RPMI7951 (cell line): ENCODE data around the gene SHISA3. TPM values are rescaled to one million over a fixed set of nuclear protein-coding genes. Genes with fewer than 3 reads are reported as not detected.

Experiments
- DNase-seq: peaks from one replicate; pipeline ENCODE4 v3.0.0-alpha.2; 2012; ENCODE audit warnings: low read depth
- total RNA-seq: library from RNA; depleted of rRNA; stranded (reverse); fragments of >200 nt; shearing (Covaris generic); gene quantifications from 2 replicates; pipeline ENCODE4 v1.2.3, GENCODE V29; 2014; rRNA removed

SHISA3 gene
- total RNA-seq, 1 experiment from 2014 or later = not detected

DNA sequence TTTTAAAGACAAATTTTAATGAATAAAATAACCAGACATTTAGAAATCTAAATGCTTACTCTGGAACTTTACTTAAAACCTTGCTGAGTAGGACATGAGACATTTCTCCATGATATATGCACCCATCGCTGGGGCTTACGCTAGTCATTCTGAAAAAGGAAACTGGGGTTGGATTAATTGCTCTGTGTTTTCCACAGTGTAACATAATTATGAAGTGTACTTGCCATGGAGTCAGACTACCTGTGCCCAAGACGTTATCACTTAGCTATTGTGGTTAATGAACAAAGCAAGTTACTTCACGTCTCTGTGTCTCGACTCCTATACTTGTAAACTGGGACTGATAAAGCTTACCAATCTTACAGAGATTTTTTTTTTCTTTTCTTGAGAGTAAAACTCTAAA lies 47.8 kb downstream of the SHISA3 start:
- no peak for DNase-seq

DNA sequence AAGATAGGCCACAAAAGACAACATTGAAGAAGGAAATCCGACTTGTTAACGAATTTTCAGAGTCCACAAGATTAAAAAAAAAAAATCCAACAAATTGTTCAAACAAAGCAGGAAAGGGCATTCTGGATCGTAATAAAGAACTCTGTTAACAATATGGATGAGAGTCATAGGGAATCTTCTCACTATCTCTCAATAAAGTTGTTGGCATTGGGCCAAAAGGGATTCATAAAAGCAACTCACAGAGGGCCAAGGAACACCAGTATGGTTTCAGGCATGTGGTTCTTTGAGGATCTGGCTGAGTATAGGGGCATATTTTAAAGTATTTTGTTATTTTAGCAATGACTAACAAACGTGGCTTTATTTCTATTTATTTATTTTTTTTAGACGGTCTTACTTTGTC lies 49.5 kb downstream of the SHISA3 start:
- DNase-seq = no peak

Other genes starting within 250 kb of the SHISA3 start
- not detected in 2 replicates for gene BEND4, start 244.8 kb upstream of the SHISA3 start, total RNA-seq